H7 (cell line): Measurements from ENCODE around the gene CCDC68. TPM values are rescaled to one million over a fixed set of nuclear protein-coding genes. Genes with fewer than 3 reads are reported as not detected.
"Not testable (repeated sequence)": the region's sequence is repeated elsewhere in the genome, so short reads cannot be mapped to it uniquely, and the experiment has no call there.

Experiments used
- DNase-seq: peaks from one replicate; pipeline ENCODE4 v3.0.0; 2012
- H3K27me3 ChIP-seq: 2 replicates; pipeline ENCODE4 v1.6.0; 2011; ENCODE audit warnings: mild to moderate bottlenecking, low read length; ENCODE audit not compliant: control insufficient read depth, insufficient read depth
- H3K36me3 ChIP-seq: replicated peaks from 2 replicates; pipeline ENCODE4 v1.5.1; 2011; ENCODE audit warnings: low read length; ENCODE audit not compliant: control insufficient read depth, insufficient read depth
- H3K4me3 ChIP-seq: 2 replicates; pipeline ENCODE4 v1.5.1; 2011; ENCODE audit warnings: low read depth, mild to moderate bottlenecking, control low read depth, low read length, moderate library complexity; ENCODE audit not compliant: insufficient read depth
- total RNA-seq: library from RNA; depleted of rRNA; stranded (reverse); fragments of >200 nt; shearing (Covaris generic); gene quantifications from 2 replicates; pipeline ENCODE4 v1.2.3, GENCODE V29; 2014

CCDC68 gene
- total RNA-seq, 1 experiment from 2014 or later, result 0.10 TPM

DNA sequence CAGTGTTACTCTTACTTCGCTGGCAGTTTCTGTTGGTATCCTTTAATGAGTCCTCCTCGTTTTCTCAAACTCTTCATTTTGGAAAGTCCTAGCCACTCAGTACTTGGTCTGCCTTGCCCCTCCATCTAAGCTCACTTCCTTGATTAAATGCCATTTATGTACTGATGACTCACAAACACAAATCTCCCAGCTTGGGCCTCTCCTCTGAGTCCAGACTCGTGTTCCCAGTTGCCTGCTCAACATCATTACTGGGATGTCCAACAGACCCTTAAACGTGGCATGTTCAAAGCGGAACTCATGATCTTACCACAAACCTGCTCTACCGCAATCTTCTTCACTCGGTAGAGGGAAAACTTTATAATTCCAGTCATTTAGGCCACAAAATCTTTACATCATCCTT, 13.8 kb upstream of the CCDC68 start:
- no peak for DNase-seq
- Histone ChIP-seq H3K27me3 (no peaks in the 10 kb centered on the region), H3K36me3 (no peaks in the 10 kb centered on the region), H3K4me3 (no peak overlapping the region)

DNA sequence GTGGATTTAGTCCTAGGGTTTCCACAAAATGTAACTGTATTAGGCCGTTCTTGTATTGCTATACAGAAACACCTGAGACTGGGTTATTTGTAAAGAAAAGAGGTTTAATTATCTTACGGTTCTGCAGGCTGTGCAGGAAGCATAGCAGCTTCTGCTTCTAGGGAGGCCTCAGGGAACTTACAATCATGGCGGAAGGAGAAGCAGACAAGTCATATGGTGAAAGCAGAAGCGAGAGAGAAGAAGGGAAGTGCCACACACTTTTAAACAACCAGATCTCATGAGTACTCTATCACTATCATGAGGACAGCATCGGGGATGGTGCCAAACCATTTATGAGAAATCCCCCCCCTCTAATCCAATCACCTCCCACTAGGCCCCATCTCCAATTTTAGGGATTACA, 9.5 kb upstream of the CCDC68 start:
- no peak for DNase-seq
- Histone ChIP-seq H3K27me3 (no peaks in the 10 kb centered on the region), H3K4me3 (no peak overlapping the region), H3K36me3 (no peaks in the 10 kb centered on the region)

DNA sequence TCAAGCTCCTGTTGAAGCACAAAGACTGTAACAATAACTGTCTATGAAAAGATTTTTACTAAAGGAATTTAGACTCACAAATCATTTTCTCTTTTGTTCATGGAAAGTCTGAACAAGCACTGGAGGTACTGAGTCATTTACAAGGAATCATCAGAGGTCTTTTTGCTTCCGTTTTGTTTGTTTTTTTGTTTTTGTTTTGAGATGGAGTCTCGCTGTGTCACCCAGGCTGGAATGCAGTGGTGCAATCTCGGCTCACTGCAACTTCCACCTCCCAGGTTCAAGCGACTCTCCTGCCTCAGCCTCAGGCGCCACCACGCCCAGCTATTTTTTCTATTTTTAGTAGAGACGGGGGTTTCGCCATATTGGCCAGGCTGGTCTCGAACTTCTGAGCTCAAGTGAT, 9.0 kb upstream of the CCDC68 start:
- not testable (repeated sequence) for DNase-seq, H3K27me3 ChIP-seq, H3K4me3 ChIP-seq, H3K36me3 ChIP-seq

DNA sequence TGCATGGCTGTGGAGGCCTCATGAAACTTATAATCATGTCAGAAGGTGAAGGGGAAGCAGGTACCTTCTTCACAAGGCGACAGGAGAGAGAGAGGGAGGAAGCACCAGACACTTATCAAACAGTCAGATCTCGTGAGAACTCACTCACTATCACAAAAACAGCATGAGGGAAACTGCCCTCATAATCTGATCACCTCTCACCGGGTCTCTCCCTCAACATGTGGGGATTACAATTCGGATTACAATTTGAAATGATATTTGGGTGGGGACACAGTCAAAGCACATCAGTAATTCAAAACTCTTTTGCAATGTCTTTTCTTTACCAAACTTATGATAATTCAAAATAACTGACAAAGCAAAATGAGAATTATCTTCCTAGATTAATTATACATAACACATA, 8.5 kb upstream of the CCDC68 start:
- Histone ChIP-seq H3K4me3 (no peak overlapping the region), H3K27me3 (no peaks in the 10 kb centered on the region), H3K36me3 (no peaks in the 10 kb centered on the region)
- no peak for DNase-seq

DNA sequence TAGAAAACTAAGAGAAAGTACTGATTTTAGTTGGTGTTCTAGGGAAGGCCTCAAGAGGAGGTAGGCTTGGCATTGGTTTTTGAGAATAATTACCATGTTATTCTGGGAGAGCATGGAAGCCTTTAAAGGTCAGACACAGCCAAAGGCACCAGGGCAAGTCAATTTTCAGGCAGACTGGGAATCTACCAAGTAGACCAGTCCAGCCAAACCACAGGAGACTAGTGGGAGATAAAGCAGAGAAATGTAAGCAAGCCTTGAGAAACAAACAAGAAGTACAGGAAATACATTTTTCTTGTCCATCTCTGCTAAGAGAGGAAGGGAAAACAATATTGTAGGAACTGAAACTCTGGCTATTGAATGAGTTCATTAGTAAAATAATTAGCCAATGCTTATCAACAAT, 5.5 kb upstream of the CCDC68 start:
- Histone ChIP-seq H3K4me3 (no peak overlapping the region), H3K27me3 (no peaks in the 10 kb centered on the region), H3K36me3 (no peaks in the 10 kb centered on the region)
- no peak for DNase-seq

DNA sequence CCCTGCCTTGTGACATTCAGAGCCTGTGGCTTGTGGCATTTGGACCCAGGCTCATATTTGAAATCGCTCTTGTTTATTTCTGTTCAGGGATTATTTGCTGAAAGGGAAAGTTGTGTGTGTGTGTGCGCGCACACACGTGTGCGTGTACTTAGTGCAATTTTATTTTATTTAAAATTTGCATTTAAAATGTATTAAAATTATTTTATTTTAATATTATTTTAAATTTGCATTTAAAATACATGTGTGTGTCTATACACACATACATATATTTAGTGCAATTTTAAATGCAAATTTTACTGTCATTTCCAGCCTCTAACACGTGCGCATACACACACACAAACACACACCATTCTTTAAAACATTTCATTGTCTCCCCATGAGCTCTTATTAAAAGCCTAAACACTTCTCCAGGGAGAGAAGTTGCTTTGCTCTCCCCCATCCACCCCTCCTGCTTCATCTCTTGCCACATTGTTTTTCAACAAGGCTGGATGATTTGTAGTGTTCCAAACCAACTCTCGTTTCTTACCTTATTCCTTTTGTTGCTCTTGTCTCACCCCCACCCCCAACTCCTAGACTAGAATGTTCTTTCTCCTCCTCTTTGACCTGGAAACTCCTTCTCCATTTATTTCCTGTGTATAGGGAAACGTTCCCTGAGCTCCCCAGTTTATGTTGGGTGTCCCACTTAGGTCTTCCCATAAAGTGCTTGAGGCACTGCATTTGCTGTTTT, 3.8 kb upstream of the CCDC68 start:
- peaks cover 4% of the 10 kb centered on the region for H3K27me3 ChIP-seq
- no peak for DNase-seq
- H3K36me3 ChIP-seq, result no peaks in the 10 kb centered on the region
- H3K4me3 ChIP-seq, result no peak overlapping the region

DNA sequence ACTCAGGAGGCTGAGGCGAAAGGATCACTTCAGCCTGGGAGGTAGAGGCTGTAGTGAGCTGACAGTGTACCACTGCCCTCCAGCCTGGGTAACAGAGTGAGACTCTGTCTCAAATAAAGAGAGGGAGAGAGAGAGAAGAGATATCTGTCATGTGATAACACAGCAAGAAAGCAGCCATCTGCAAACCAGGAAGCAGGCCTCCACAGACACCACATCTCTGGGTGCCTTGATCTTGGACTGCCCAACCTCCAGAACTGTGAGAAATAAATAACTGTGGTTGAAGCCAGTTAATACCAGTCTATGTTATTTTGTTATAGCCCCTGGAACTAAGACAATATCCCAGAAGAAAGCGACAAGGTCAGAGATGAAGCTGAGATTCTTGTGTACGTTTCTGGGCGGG, 2.6 kb upstream of the CCDC68 start:
- Histone ChIP-seq H3K4me3 (no peak overlapping the region), H3K27me3 (peaks cover 4% of the 10 kb centered on the region), H3K36me3 (no peaks in the 10 kb centered on the region)
- DNase-seq, result no peak

DNA sequence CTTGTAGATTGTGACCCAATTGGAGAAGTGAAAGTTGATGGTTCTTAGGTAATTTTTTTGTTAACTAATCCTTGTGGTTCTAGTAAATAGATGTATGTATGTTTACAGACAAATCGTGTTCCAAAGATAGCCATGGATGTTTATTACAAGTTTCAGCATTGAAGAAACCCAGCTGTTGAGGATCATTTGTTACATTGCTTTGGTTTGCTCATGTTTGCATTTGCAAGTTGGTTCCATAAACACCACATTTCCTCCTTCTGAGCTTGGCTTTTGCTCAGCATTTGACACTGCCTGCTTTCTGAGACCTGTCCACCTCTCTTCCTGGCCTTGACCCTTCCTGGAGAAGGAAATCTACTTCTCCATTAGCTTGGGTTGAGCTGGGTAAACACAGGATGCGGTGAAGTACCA, 1.8 kb upstream of the CCDC68 start:
- Histone ChIP-seq H3K36me3 (no peaks in the 10 kb centered on the region), H3K27me3 (peaks cover 4% of the 10 kb centered on the region), H3K4me3 (no peak overlapping the region)
- DNase-seq, result no peak

DNA sequence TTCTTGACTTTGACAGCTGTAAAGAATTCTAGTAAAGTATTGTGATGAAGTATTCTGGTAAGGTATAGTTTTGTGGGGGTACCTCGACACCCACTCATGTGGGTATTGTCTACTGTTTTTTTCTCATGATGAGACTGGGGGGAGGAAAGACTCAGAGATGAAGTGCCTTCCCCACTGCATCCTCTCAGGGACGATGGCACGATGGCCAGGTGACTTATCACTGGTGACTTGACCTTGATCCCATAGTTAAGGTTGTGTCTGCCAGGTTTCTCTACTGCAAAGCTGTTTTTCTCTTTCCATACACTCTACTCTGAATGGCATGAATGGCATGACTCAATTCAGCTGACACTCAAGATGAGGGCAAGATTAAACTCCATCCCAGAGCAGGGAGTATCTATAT, 936 bp upstream of the CCDC68 start:
- Histone ChIP-seq H3K4me3 (no peak overlapping the region), H3K36me3 (no peaks in the 10 kb centered on the region), H3K27me3 (peaks cover 4% of the 10 kb centered on the region)
- no peak for DNase-seq

DNA sequence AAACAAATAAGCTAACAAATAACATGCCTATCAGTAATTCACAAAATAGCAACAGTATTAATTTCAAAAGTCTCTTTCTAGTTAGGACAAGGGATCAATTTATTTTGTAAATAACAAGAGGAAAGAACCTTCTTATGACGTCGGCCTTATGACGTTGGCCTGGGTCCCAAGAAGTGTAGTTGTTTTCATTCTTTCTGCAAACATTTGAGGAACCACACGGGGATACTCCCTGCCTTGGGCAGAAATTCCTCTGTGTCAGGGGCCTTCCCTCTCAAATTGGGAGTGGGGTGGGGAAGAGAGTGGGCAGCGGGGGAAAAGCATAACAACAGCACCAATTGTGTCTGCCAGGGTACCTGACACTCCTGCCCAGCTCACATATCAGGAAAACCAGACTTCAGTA, 1.3 kb downstream of the CCDC68 start:
- DNase-seq, result no peak
- Histone ChIP-seq H3K4me3 (no peak overlapping the region), H3K27me3 (peaks cover 4% of the 10 kb centered on the region), H3K36me3 (no peaks in the 10 kb centered on the region)

DNA sequence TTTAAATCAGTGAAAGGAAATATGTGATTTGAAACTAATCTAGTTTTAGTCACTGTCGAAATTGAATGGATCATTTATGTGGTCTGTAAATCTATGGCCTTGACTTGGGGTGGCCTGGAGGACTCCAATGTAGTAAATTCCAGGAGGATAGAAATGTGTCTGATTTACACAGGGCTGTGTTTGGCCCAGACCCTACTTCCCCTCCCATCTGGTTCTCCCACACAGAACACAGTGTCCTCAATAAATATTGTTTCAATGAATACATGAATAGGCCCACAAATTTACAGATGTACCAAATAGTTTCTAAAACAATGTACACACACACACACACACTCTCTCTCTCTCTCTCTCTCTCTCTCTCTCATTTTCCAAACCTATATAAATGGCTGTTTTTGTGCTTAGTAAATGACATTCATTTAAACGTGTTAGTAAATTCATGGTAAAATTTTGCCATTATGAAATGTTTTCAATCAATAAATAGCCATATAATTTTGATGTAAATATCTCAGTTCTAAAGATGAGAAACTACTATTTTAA, 1.9 kb downstream of the CCDC68 start:
- peaks cover 4% of the 10 kb centered on the region for H3K27me3 ChIP-seq
- DNase-seq, result no peak
- H3K36me3 ChIP-seq, result no peaks in the 10 kb centered on the region
- no peak overlapping the region for H3K4me3 ChIP-seq

DNA sequence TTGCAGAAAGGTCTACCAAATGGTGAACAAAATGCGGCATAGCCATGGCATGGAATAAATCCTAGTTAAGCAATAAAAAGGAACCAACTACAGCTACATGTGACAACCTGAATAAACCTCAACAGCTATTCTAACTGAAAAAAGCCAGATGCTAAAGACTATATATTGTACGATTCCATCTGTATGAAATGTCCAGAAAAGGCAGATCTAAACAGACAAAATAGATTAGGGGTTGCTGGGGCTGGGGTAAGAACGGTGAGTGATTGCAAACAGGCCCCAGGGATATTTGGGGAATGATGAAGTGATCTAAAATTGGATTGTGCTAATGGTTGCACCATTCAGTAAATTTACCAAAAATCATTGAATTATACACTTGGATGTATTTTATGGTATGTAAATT, 2.8 kb downstream of the CCDC68 start:
- DNase-seq, result no peak
- H3K36me3 ChIP-seq, result no peaks in the 10 kb centered on the region
- H3K4me3 ChIP-seq, result no peak overlapping the region
- H3K27me3 ChIP-seq, result peaks cover 4% of the 10 kb centered on the region

DNA sequence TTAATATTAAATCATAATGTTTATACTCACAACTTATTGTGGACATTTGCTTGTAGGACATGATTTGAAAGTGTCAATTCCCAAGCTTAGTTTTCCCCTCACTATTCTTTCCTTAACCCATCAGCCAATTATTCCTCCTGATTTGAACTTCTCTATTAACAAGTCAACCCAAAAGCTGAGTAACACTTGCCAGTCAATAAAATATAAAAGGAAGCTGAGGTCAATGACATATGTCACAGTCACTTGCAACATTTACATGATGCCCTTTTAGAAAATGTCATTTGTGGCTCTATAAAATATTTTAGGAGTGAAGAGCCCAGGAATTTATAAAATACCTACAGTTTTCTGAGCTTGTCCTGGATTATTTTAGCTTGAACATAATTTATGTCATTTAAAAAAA, 7.2 kb downstream of the CCDC68 start:
- Histone ChIP-seq H3K27me3 (no peaks in the 10 kb centered on the region), H3K4me3 (no peak overlapping the region), H3K36me3 (no peaks in the 10 kb centered on the region)
- DNase-seq, result no peak

DNA sequence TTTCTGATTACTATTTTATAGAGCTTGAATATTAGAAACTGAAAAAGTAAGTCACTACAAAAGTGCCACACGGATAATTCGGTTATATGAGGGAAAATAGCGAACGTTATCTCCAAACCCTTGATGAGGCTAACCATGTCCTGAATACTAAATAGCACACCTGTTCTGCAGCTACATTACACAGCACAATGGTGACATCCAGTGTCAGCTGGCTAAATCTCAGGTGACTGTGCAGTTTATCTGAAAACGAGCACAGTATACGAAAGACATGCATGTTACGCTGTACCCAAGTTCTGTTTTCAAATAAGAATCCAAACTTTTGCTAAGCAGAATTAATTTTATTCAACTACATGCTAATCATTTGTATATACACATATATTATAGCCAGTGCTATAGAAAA, 9.0 kb downstream of the CCDC68 start:
- no peak overlapping the region for H3K4me3 ChIP-seq
- H3K36me3 ChIP-seq, result no peaks in the 10 kb centered on the region
- DNase-seq, result no peak
- no peaks in the 10 kb centered on the region for H3K27me3 ChIP-seq

DNA sequence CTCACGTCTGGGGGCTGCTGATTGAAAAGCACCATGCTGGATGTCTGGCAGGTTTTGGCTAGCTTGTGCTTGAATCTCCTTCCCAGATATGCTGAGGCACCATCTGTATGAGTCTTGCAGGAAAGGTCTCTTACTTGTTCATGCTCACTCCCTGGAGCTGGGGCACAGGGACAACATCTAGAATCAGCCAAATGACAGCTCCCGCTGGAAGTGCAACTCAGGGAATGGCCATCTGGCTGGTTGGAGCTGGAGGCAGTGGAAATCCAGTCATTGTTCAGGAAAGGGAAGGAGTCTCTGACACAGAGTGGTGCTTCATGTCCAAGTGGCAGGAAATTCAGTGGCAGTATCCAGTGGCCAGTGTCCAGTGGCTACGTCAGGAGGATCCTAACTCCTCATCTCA, 9.7 kb downstream of the CCDC68 start:
- no peaks in the 10 kb centered on the region for H3K27me3 ChIP-seq
- H3K36me3 ChIP-seq, result no peaks in the 10 kb centered on the region
- H3K4me3 ChIP-seq, result no peak overlapping the region
- no peak for DNase-seq

DNA sequence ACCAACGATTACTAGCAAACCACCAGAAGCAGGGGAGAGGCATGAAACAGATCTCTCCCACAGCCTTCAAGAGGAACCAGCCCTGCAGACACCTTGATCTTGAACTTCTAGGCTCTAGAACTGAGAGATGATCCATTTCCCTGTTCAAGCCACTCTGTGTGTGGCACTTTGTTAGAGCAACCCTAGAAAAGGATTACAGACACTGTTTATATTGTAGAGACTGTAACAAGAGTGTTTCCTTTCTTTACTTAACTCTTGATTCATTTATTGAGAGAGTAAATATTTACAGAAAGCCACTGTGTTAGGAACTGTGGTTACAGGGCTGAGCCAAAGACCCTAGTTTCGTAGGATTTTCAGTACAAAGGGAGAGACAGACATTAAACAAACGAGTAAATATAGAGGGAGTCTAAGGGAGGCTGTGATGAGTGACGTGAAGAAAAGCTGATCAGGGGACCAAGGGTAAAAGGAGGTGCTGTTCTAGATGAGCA, 10.9 kb downstream of the CCDC68 start:
- H3K4me3 ChIP-seq, result no peak overlapping the region
- H3K27me3 ChIP-seq, result no peaks in the 10 kb centered on the region
- no peaks in the 10 kb centered on the region for H3K36me3 ChIP-seq
- no peak for DNase-seq
